Myometrial cell (primary cell): ENCODE results near the gene RGL4. TPM values are rescaled to one million over a fixed set of nuclear protein-coding genes. Genes with fewer than 3 reads are reported as not detected.

Experiments used
- total RNA-seq: library from RNA; depleted of rRNA; stranded (reverse); fragments of >200 nt; gene quantifications from 2 replicates; pipeline ENCODE4 v1.2.3, GENCODE V29; 2015

The RGL4 gene, protein sequence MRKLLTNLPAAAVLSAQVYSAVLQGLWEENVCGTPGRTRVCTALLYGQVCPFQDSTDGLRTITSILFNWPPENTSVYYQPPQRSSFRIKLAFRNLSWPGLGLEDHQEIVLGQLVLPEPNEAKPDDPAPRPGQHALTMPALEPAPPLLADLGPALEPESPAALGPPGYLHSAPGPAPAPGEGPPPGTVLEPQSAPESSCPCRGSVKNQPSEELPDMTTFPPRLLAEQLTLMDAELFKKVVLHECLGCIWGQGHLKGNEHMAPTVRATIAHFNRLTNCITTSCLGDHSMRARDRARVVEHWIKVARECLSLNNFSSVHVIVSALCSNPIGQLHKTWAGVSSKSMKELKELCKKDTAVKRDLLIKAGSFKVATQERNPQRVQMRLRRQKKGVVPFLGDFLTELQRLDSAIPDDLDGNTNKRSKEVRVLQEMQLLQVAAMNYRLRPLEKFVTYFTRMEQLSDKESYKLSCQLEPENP
- not detected in 2 replicates for total RNA-seq

GRCh38 chr22:23690713-23691112 is at the start of gene RGL4:
Gene RGL4, plus strand, starts transcription at chr22:23691013. Its CDS starts 1,018 bp downstream, at chr22:23692031.

Other genes with a start within 250 kb of the RGL4 start
- not detected in 2 replicates for gene IGLL1, start 110.7 kb upstream of the RGL4 start, total RNA-seq
- not detected in 2 replicates for gene DRICH1, start 58.7 kb upstream of the RGL4 start, total RNA-seq
- gene ZNF70, start 60.1 kb downstream of the RGL4 start, total RNA-seq: 2.7 and 2.9 TPM in 2 replicates
- not detected in 2 replicates for gene VPREB3, start 63.4 kb downstream of the RGL4 start, total RNA-seq
- 1.1 and 1.2 TPM in 2 replicates for gene C22orf15, start 72.0 kb downstream of the RGL4 start, total RNA-seq
- 1.9 and 2.3 TPM in 2 replicates for gene CHCHD10, start 77.0 kb downstream of the RGL4 start, total RNA-seq
- 7.4 and 11.2 TPM in 2 replicates for gene MMP11, start 81.8 kb downstream of the RGL4 start, total RNA-seq
- 121 and 151 TPM in 2 replicates for gene SMARCB1, start 96.0 kb downstream of the RGL4 start, total RNA-seq
- 2.3 TPM in 1 of 2 replicates, not detected in the other for gene DERL3, start 148.0 kb downstream of the RGL4 start, total RNA-seq
- 6.9 and 11.2 TPM in 2 replicates for gene SLC2A11, start 166.9 kb downstream of the RGL4 start, total RNA-seq
- gene MIF, start 203.4 kb downstream of the RGL4 start, total RNA-seq: 473 and 481 TPM in 2 replicates